SH-SY5Y (cell line): ENCODE data around the gene LILRB2.

ENCODE experiments used
- GATA2 ChIP-seq: IDR thresholded peaks from 2 replicates; pipeline ENCODE4 v1.6.1; 2011; ENCODE audit warnings: mild to moderate bottlenecking, low read depth, low read length
- GATA3 ChIP-seq: IDR thresholded peaks from 2 replicates; pipeline ENCODE4 v1.6.1; 2011; ENCODE audit warnings: low read depth, mild to moderate bottlenecking, low read length, moderate library complexity

DNA sequence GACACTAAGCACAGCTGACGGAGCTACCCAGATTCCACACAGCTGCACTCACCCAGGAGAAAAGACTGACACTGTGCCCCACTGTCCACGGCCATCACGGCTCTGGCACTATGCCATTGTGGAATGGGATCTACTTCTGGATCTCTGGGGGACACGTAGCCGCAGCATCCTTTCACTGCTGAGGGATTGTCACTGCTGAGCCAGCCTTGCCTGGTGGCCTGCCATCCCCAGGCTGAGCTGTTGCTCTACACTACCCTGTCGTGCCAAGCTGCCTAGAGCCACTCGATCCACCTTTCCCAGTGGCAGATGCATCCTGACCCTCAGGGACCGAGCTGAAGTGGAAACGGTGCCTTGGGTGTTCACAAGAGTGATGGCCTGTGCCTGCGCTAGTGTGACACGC is 18.8 kb downstream of the LILRB2 start:
- TF ChIP-seq GATA3 (no peak), GATA2 (no peak)
